SK-N-SH (cell line): ENCODE results near the gene RNF149.

Experiments
- CTCF ChIP-seq: fragments of 200-600 bp; sonication (generic); IDR thresholded peaks from 2 replicates; pipeline ENCODE4 v1.6.1; 2017; ENCODE audit warnings: antibody characterized with exemption, mild to moderate bottlenecking, moderate library complexity
- EP300 ChIP-seq, 2 experiments: IDR thresholded peaks; 2 replicates each; pipeline versions ENCODE4 v1.4.0 to v1.6.1; 2012; ENCODE audit warnings: borderline replicate concordance in 1 of 2, low read depth in 1 of 2, low read length in 1 of 2
- MEF2A ChIP-seq: IDR thresholded peaks from 2 replicates; pipeline ENCODE4 v1.4.0; 2012; ENCODE audit warnings: low read depth, borderline replicate concordance
- RXRA ChIP-seq: IDR thresholded peaks from 2 replicates; pipeline ENCODE4 v1.4.0; 2012; ENCODE audit warnings: low read depth, mild to moderate bottlenecking, borderline replicate concordance
- TF ChIP-seq, protein P1 (sequence below): IDR thresholded peaks from 2 replicates; pipeline ENCODE4 v1.4.0; 2012; ENCODE audit warnings: low read depth

GRCh38 chr2:101300836-101301235 lies 7.7 kb downstream of the RNF149 start:
- TF ChIP-seq CTCF = no peak
- TF ChIP-seq MEF2A = no peak
- TF ChIP-seq RXRA = no peak
- TF ChIP-seq, protein P1, sequence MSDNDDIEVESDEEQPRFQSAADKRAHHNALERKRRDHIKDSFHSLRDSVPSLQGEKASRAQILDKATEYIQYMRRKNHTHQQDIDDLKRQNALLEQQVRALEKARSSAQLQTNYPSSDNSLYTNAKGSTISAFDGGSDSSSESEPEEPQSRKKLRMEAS = no peak
- no peak for TF ChIP-seq EP300 (IDR thresholded peaks at IDR 0.05; ENCODE audit: borderline replicate concordance in 1 of 2, low read depth in 1 of 2, low read length in 1 of 2)
